HG02798 (cell line): Measurements from ENCODE around the gene PLVAP.

Experiments used
- ATAC-seq: cut with Tn5 transposase; IDR thresholded peaks from one replicate; pipeline ENCODE4 v1.9.1; 2021; ENCODE audit warnings: mild to moderate bottlenecking; ENCODE audit not compliant: unreplicated experiment, poor library complexity

PLVAP gene

GRCh38 chr19:17304386-17305215 is 72.5 kb downstream of the PLVAP start:
- ATAC-seq: no peak

- no peak for ATAC-seq
These were observed 73.2 kb downstream of the PLVAP start for GRCh38 chr19:17303940-17304267.

GRCh38 chr19:17303167-17303939 is 73.8 kb downstream of the PLVAP start, which contains the start of gene ABHD8:
Gene ABHD8 (minus strand): TSS chr19:17303425. CDS start chr19:17301616, 1,809 bp downstream.
- peak; percentile 71 for ATAC-seq

GRCh38 chr19:17302391-17303166 is 74.6 kb downstream of the PLVAP start:
- no peak for ATAC-seq
